GM18507 (cell line): ENCODE measurements around the gene OR10H2.
"Not testable (repeated sequence)": the region's sequence is repeated elsewhere in the genome, so short reads cannot be mapped to it uniquely, and the experiment has no call there.

Source experiments
- DNase-seq: peaks from one replicate; pipeline ENCODE4 v3.0.0; 2011; ENCODE audit warnings: low read depth; ENCODE audit not compliant: insufficient read length; ENCODE audit errors: extremely low spot score
- FAIRE-seq: peaks from 2 replicates; lab custom pipeline; 2011; peaks lifted over from hg19 to GRCh38; lab: Jason Lieb, UNC

OR10H2 gene

DNA sequence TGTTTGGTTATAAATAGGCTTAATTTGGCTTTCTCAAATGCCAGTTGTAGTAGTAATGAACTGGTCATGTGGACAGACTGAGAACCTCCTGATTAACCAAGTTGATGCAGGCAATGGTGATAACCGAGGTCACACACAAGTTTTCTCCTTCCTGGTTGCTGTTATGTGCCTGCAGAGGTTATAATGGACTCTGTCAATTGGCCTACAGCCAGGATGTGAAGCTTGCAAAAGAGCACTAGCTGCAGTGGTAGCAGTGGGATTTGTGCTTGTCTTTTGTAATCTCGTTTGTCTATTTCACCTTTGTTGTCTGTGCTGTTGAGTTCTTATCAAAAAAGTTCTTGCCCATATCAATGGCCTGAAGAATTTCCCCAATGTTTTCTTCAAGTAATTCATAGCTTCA, 30.6 kb downstream of the OR10H2 start:
- DNase-seq: no peak
- no peak for FAIRE-seq

DNA sequence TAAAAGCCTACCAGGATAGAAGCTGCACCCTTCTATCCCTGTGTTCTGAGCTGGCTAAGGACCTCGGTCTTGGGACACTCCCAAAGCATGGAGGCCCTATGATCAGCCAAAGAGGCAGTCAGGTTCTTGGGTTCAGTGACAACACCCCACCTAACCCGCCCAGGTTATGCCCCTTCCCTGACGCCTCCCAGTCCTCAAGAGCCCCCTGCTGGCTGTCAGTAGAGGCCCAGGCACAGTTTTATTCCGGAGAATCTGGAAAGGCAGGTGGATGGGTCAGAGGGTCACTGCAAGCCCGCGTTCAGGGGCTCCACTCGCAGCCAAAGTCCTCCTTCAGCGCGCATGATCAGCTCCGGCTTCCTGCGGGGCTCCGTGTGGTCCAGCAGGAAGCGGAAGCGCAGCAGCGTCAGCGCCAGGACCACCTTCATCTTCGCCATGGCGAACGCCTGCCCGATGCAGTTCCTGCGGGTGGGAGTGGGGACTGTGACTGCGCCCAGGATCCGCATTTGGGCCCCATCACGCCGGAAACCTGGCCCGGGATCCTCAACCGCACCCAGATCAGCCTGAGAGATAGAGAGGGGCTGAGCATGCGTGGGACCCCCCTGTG, 32.2 kb downstream of the OR10H2 start:
- FAIRE-seq: no peak

GRCh38 chr19:15769586-15769985, 41.8 kb downstream of the OR10H2 start:
- FAIRE-seq (no peak), DNase-seq (no peak)

More for the DNA sequence above, 32.2 kb downstream of the OR10H2 start:
- DNase-seq: no peak

DNA sequence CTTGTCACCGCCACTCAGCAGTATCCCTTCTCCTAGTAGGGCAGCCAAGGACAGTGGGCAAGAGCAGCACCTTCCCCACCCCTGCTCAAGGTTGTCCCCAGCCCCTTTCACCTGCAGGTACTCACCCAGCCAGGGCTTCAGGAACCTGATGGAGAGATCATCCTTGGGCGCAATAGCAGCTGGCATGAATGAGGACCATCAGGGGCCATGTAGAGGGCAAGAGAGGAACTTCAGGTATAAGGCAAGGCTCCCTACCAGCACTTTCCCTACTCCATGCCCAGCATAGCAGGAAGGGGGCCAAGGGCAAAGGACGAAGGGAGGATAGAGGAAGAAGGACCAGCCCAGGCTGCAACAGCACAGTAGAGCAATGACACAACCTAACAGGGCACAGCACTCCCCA, 46.3 kb downstream of the OR10H2 start:
- DNase-seq, FAIRE-seq: not testable (repeated sequence)

GRCh38 chr19:15775249-15775648, 47.4 kb downstream of the OR10H2 start:
- DNase-seq (no peak), FAIRE-seq (no peak)

DNA sequence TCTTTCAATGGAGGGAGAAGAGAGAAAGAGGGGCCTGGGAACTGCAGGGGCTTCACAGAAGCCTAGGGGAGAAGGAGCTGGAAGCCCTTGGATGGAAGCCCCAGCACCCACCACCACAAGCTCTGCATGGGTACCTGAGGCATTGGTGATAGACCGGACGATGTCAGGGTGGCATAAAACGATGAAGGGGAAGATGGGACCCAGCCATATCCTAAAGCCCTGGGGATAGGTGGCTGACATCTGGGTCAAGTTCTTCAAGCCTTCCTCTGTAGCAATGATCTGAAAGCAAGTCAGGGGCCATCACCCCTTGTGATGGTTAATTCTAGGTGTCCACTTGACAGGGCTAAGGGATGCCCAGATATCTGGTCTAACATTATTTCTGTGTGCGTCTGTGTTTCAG, 48.4 kb downstream of the OR10H2 start:
- DNase-seq (no peak), FAIRE-seq (no peak)

DNA sequence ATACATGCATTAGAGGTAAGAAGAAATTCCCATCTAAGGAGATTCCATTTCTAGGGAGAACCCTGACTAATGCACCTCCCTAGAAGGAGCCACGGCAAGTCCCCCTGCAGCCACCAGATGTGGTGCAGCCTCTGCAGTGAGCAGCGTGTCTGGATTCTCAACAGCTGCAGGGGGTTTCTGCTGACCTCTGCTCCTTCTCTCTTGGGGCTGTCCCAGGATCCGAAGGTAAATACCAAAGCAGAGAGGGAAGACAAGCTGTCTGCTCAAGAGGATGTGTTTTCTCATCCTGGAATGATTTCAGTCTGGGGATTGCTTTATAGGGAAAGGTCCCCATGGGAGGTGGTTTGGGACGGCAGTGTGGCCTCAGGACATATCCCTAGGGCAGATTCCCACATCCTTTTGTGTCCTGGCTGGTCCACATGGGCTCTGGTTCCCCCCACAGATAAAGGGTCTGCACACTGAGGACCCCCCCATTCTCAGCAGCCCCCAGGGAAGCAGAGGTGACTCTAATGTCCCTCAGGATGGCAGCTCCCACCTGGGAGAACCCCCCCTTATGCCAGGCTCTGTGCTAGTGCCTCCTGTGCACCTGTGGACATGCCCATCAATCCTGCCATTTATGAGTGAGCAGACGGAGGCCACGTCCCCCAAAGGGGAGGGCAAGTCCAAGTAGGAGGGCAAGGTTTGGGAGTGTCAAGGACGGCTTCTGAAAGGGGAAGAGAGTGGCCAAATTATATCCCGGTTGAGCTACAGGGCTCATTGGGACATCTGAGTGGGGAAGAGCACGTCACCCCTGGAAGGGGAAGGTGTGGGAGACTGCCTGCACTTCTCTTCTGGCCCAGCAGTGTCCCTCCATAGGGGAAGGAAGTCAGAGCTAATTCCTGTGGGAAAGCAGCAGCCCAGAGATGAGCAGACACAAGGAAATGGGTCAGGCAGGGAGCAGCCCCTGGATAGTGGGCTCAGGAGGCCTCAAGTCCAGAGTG, 49.5 kb downstream of the OR10H2 start:
- FAIRE-seq (no peak), DNase-seq (no peak)
